Activated naive CD8-positive, alpha-beta T cell treated with anti-CD3 and anti-CD28 coated beads, Interleukin-2, amount 50 U/mL, for 24 hours (primary cell): ENCODE data around the gene ZFP36L2.
A peak's percentile ranks its signal among the peaks of the same experiment; 100 is the strongest.
"Not testable (repeated sequence)": the region's sequence is repeated elsewhere in the genome, so short reads cannot be mapped to it uniquely, and the experiment has no call there.

Experiments used
- ATAC-seq: fragments of 150-1000 bp; cut with Tn5 transposase; one replicate; pipeline ENCODE4 v1.10.0; 2021
- DNase-seq: peaks from one replicate; pipeline ENCODE4 v3.0.0; 2021
- H3K27ac Mint-ChIP-seq: one replicate; pipeline ENCODE4 v1.8.0; 2021; ENCODE audit warnings: mild to moderate bottlenecking, mixed read lengths
- H3K27me3 Mint-ChIP-seq: one replicate; pipeline ENCODE4 v1.8.0; 2021; ENCODE audit warnings: mixed read lengths
- H3K36me3 Mint-ChIP-seq: one replicate; pipeline ENCODE4 v1.8.0; 2021; ENCODE audit warnings: low read depth, mixed read lengths
- H3K4me1 Mint-ChIP-seq: one replicate; pipeline ENCODE4 v1.8.0; 2021; ENCODE audit warnings: mixed read lengths
- H3K4me3 Mint-ChIP-seq: one replicate; pipeline ENCODE4 v1.8.0; 2021; ENCODE audit warnings: mild to moderate bottlenecking, moderate library complexity, mixed read lengths
- H3K9me3 Mint-ChIP-seq: one replicate; pipeline ENCODE4 v1.8.0; 2021; ENCODE audit warnings: mixed read lengths

Gene ZFP36L2

DNA sequence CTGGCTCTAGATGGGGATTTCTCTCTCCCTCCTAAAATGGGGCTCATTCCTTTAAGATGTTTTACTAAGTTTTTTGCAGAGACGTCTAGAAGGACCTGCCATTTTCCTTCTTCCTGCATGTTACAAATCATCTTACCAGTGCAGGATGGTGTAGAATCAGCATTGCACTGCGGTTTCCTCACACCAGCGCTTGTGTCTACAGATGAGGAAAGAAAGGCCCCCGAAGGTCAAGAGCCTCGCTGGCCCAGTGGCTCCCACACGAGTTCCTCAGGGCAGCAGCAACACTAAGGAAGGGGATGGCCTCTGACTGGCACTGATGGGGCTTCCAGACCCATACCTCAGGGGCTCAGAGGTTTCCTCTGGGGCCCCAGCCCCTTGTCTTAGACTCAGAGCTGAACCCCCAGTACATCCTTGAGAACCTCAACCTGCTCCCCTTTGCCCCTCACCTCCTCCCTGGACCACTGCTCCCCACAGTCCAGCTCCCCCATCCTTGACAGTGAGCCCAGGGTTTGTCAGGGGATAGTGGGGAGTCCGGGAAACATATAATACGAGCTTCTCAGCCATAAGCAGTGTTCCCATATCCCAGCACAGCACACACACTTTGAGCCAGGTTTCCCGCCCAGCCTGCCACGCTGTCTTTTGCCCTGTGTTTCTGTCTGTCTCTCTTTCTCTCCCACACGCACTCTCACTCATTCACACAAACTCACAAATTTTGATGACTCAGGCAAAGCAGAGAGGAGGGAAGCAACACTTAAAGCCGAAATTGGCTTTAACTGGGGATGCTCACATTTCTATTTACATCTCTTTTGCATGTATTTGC lies 29.4 kb downstream of the ZFP36L2 start:
- Mint-ChIP-seq H3K27ac (peak overlapping the region; percentile 80), H3K4me1 (peaks cover 58% of the 10 kb centered on the region), H3K9me3 (no peaks in the 10 kb centered on the region), H3K4me3 (peak overlapping the region; percentile 17), H3K27me3 (no peaks in the 10 kb centered on the region), H3K36me3 (no peaks in the 10 kb centered on the region)
- ATAC-seq (no peak), DNase-seq (no peak)

DNA sequence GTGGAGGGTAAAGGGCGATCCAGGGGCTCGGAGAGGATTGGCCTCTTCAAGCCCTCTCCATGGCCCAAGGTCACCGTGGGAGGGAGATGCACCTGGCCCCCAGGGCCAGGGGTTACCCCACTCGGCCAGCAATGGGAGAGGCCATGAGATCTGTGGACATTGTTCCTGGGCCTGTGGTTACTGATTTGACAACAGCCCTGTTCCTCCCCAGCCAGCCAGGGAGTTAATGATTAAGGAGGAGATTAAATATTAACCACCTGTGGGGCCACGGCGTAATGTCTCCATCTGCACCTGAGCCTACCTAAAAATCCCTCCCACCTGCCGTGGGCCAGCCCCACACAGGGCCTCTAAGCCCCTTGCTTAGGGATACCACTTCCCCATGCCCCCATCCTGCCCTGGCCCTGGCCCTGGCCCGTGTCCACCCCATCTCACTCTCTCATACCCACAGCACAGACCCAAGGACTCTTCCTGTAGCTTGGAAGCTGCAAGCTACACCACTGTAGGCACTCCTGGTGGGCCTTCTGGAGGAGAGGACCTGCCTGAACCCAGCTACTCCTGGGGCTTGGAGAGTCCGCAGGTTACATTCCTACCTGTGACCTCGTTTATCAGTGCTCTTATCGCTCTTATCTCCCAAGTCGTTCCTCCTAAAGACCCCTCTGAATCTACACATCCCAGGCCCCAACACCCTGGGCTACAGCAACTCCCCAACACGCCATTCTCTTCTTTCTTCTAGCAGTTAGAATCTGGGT lies 32.1 kb downstream of the ZFP36L2 start:
- Mint-ChIP-seq H3K27me3 (no peaks in the 10 kb centered on the region), H3K9me3 (no peaks in the 10 kb centered on the region), H3K27ac (peak overlapping the region; percentile 92), H3K4me1 (peaks cover 63% of the 10 kb centered on the region), H3K4me3 (peak overlapping the region; percentile 75), H3K36me3 (no peaks in the 10 kb centered on the region)
- ATAC-seq, result no peak
- DNase-seq, result no peak

DNA sequence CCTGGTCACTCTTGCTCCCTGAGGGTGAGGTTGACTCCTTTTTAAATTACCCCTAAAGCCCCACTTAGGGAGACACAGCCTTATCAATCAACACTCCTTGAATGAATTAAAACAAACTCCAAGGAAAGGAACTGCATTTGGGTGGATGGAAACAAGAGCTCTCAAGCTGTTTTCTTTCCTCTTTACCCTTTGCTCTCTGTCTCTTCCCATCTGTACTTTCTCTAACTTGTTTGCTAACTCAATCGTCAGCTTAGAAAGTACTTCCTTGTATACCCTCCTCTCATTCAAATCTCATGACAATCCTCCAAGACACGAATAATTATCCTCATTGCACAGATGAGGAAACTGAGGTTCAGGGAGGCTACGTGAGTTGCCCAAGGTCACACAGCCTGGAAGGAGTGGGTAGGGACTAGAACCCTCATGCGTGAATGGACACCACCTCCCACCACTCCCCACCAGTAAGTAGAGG lies 32.7 kb downstream of the ZFP36L2 start:
- Mint-ChIP-seq H3K9me3 (no peaks in the 10 kb centered on the region), H3K4me3 (peak overlapping the region; percentile 39), H3K4me1 (peaks cover 62% of the 10 kb centered on the region), H3K27ac (peak overlapping the region; percentile 92), H3K27me3 (no peaks in the 10 kb centered on the region), H3K36me3 (no peaks in the 10 kb centered on the region)
- ATAC-seq, result no peak
- DNase-seq, result no peak

DNA sequence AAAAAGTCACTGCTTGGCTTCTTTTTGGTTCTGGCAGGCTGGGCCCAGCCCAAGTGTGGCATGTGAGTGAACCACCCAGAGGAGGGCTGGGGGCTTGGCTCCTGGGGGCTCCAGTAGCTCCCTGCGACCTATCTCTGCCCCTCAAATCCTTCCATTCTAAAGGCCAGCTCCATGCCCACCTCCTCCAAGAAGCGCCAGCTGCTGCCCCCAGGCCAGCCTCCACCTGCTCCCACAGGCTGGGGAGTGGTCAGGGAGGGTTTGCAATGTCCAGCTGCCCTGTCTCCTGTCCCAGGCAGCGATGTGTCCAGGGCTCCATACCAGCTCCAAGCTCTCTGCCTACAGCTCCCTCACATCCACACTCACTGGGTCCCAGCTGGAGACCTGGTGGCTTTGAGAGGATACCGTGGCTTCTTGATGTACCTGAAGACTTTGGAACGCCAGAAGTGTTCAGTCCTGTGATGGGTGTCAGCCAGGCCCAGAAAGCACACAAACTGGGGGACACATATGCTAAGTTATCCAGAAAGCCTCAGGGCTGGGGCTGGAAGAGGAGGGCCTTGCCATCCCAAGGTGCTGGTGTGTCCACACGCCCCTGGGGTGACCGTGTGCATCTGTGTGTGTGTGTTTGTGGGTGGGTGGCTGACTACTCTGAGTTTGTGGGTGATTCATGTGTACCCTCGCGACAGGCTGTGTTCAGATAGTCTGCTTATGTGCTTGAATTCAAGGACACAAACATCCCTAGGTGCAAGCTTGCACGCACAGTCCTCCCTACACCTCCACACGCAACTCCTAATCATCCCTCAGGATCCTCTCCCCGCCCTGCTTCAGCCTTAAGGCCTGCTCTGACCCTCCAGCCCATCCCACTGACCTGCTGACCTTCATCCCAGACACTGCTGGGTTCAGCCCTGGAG lies 33.4 kb downstream of the ZFP36L2 start:
- H3K4me3 Mint-ChIP-seq, result peak overlapping the region; percentile 39
- H3K4me1 Mint-ChIP-seq, result peaks cover 59% of the 10 kb centered on the region

DNA sequence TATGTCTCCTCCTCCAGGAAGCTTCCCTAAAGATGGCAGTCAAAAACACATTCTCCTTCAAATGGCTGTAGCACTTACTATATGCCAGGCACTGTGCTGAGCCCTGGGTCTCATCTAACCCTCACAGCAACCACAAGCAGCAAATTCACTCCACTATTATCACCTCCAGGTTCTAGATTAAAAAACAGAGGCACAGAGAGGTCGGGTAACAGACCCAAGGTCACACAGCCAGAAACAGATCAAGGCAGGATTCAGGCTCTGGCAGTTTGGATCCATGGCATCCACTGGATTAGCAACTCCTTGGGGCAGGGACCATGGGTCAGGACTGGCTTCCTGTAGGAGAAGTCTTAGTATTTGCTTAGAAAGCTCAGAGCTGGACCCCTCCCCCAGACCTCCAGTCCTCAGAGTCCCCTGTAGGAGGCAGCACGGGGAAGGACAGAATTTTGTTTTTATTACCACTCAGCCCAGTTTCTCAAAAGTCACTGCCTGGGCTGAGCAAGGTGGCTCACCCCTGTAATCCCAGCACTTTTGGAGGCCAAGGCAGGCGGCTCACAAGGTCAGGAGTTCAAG lies 34.4 kb downstream of the ZFP36L2 start:
- no peak overlapping the region for H3K4me3 Mint-ChIP-seq
- H3K36me3 Mint-ChIP-seq, result no peaks in the 10 kb centered on the region
- H3K9me3 Mint-ChIP-seq, result no peaks in the 10 kb centered on the region
- no peaks in the 10 kb centered on the region for H3K27me3 Mint-ChIP-seq
- ATAC-seq (no peak), DNase-seq (no peak)
- H3K4me1 Mint-ChIP-seq, result peaks cover 63% of the 10 kb centered on the region
- no peak overlapping the region for H3K27ac Mint-ChIP-seq

More for the DNA sequence above, 33.4 kb downstream of the ZFP36L2 start:
- Mint-ChIP-seq H3K36me3 (no peaks in the 10 kb centered on the region), H3K27ac (peak overlapping the region; percentile 92), H3K9me3 (no peaks in the 10 kb centered on the region), H3K27me3 (no peaks in the 10 kb centered on the region)
- ATAC-seq (no peak), DNase-seq (no peak)

DNA sequence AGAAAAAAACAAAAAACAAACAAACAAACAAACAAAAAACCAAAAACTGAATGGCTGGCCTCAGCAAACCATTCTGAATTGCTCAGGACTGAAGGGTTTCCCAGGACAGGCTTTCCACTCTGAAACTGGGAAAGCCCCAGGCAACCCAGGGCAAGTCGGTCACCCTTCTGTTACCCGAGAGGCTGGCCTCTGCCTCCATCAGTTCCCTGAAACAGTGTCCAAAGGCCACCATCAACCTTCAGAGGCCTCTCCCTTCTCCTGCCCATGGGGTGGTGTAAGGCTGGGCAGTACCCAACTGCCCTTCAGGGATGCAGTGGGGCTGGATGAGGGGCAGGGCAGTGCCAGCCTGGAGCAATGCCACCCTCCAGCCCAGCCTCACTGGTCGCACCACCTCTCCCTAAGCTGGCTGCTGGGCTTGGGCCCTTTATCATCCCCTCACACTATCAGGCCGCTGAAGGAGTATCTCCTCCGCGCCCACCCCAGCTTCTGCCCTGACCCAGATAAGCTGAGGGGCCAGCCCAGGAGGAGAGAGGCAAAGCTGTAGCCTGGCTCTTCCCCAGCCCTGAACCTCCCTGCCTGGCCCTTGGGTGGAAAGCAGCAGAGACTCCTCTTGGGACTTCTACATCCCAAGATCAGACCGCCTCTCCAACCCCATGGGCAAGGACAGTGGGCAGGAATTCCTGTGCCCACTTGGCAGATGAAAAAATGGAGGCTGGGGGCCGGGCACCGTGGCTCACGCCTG lies 35.9 kb downstream of the ZFP36L2 start:
- H3K4me1 Mint-ChIP-seq, result peaks cover 63% of the 10 kb centered on the region
- DNase-seq (no peak), ATAC-seq (no peak)
- H3K36me3 Mint-ChIP-seq, result no peaks in the 10 kb centered on the region
- H3K4me3 Mint-ChIP-seq, result no peak overlapping the region
- H3K27ac Mint-ChIP-seq, result no peak overlapping the region
- no peaks in the 10 kb centered on the region for H3K27me3 Mint-ChIP-seq
- no peaks in the 10 kb centered on the region for H3K9me3 Mint-ChIP-seq

DNA sequence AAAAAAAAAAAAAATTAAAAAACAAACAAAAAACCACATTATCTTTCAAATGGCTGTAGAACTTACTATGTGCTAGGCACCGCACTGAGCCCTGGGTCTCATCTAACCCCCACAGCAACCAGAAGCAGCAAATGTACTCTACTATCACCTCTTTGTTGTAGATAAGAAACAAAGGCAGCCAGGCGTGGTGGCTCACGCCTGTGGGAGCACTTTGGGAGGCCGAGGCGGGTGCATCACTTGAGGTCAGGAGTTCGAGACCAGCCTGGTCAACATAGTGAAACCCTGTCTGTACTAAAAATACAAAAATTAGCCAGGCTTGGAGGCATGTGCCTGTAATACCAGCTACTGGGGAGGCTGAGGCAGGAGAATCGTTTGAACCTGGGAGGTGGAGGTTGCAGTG lies 36.5 kb downstream of the ZFP36L2 start:
- H3K4me3 Mint-ChIP-seq, ATAC-seq, H3K36me3 Mint-ChIP-seq, H3K27ac Mint-ChIP-seq, H3K27me3 Mint-ChIP-seq, DNase-seq, H3K9me3 Mint-ChIP-seq: not testable (repeated sequence)
- H3K4me1 Mint-ChIP-seq, result peaks cover 64% of the 10 kb centered on the region

DNA sequence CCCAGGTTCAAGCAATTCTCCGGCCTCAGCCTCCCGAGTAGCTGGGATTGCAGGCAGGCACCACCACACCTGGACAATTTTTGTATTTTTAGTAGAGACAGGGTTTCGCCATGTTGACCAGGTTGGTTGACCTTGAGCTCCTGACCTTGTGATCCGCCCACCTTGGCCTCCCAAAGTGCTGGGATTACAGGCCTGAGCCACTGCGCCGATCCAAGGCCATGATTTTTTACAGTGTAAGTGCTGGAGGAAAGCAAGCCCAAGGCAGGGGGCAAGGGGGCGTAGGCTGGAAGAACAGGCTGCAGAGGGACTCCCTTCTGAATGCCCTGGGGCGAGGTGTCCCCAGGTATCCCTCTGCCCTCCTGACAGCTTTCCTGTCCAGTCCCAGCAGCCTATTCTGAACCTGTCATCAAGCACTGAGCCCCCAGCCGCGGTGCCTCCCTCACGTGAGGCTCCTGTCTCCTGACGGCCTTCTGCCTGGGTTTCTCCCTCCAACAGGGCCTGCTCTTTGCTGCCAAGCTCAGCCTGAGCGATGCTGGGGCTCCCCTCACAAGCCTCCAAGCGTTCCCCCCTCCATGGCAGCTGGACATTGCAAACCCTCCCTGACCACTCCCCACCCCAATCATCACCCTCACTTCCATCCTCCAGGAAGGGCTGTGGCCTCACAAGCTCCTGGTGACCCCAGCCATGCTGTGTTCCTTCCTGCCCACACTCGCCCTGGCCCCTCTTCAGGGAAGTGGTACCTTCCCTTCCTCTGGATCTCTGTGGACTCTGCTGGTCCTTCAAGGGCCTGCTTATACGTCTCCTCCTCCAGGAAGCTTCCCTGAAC lies 37.6 kb downstream of the ZFP36L2 start:
- H3K36me3 Mint-ChIP-seq, result no peaks in the 10 kb centered on the region
- no peaks in the 10 kb centered on the region for H3K27me3 Mint-ChIP-seq
- no peaks in the 10 kb centered on the region for H3K9me3 Mint-ChIP-seq
- no peak overlapping the region for H3K4me3 Mint-ChIP-seq
- DNase-seq (no peak), ATAC-seq (no peak)
- peak overlapping the region; percentile 18 for H3K27ac Mint-ChIP-seq
- H3K4me1 Mint-ChIP-seq, result peaks cover 64% of the 10 kb centered on the region

DNA sequence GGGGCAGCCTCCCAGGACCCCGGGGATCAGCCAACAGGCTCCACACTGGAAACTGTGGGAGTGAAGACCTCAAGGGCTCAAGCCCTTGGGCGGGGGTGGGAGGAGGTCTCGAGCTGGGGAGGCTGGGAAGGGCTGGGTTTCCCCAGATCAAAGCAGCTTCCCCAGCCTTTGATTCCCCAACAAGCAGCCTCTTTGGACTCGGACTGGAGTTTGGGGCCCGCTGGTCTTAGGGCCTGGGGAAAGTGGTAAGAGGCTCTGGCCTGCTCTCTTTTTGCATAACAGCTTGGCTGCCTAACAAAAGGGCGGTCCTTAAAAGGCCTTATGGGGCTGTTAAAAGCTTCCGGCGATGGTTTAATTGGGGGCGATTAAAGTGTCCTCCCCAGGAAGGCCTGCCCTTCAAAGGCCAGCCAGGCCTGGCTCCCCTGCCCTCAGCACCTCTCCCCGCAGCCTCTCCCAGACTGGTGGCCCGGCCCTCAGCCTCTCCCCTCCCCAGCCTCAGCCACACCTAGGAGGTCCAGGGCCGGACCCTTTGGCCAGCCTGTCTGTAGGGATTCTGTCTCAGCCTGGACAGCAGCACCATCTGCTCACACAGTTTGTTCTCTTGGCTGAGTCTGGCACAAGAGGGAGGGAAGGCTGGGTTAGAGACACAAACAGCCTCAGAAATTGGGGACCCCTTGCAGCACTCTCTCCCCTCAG lies 39.6 kb downstream of the ZFP36L2 start:
- no peaks in the 10 kb centered on the region for H3K27me3 Mint-ChIP-seq
- H3K4me3 Mint-ChIP-seq, result no peak overlapping the region
- ATAC-seq (no peak), DNase-seq (no peak)
- no peak overlapping the region for H3K27ac Mint-ChIP-seq
- H3K36me3 Mint-ChIP-seq, result no peaks in the 10 kb centered on the region
- H3K4me1 Mint-ChIP-seq, result peaks cover 50% of the 10 kb centered on the region
- no peaks in the 10 kb centered on the region for H3K9me3 Mint-ChIP-seq

DNA sequence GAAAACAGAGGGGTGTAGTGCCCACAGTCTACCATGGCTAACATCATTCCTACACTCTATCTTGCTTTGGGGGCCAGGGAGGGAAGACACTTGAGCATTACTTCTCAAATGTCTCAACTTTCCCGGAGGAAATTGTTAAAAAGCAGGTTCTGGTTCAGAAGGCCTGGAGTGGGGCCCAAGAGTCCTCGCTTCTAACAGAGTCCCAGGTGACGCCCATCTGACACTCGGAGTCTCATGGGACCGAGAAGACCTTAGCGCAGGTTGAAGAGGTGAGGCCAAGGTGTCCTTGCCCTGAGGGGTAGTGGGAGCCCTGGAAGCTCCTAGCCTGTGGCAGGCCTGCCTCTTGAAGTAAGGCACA lies 40.1 kb downstream of the ZFP36L2 start:
- Mint-ChIP-seq H3K27me3 (no peaks in the 10 kb centered on the region), H3K4me1 (peaks cover 47% of the 10 kb centered on the region)
- ATAC-seq, result no peak

DNA sequence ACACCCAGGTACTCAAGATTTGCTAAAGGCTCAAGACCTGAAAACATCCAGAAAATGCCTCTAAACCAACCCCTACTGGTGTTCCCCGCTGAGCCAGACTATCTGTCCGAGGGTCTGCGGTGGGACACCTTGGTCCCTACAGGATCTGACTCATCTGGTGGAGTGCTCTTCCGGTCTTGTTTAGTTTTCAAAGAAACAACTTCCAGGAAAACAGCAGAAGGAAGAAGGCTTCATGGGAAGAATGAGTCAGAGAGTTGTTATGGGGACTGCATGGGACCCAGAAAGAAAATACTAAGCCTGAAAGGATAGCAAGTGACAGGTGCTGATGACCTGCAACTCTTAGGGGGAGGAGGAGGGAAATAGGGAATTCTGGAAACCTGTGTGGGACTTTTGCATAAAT lies 41.3 kb downstream of the ZFP36L2 start:
- no peak for ATAC-seq
- DNase-seq, result no peak
- H3K4me1 Mint-ChIP-seq, result peaks cover 51% of the 10 kb centered on the region
- no peaks in the 10 kb centered on the region for H3K9me3 Mint-ChIP-seq
- no peak overlapping the region for H3K4me3 Mint-ChIP-seq
- H3K36me3 Mint-ChIP-seq, result no peaks in the 10 kb centered on the region
- no peaks in the 10 kb centered on the region for H3K27me3 Mint-ChIP-seq
- H3K27ac Mint-ChIP-seq, result peak overlapping the region; percentile 87

More for the DNA sequence above, 40.1 kb downstream of the ZFP36L2 start:
- no peak overlapping the region for H3K27ac Mint-ChIP-seq
- DNase-seq, result no peak
- H3K36me3 Mint-ChIP-seq, result no peaks in the 10 kb centered on the region
- no peak overlapping the region for H3K4me3 Mint-ChIP-seq
- H3K9me3 Mint-ChIP-seq, result no peaks in the 10 kb centered on the region

DNA sequence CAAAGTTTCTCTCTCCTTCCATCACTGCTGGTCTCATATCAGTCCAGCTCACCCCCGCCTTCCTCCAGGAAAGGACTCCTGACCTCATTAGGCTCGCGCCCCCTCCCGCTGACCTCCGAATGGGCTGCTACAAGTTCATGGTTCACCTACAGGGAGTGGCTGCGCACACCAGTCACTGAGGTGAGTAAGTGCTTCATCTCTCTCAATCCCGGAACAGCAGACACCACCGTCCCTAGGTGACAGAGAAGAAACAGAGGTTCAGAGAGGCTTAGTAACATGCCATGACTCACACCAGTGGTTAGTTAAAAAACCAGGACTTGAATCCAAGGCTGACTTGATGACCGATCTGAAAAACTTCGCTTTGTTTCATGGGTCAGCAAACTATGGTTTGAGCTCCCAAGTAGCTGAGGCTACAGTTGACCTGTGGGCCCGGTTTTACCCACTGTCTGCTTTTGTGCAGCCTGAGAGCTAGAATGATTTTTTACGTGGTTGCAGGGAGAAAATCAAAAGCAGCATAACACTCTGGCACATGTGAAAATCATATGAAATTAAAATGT lies 42.0 kb downstream of the ZFP36L2 start:
- Mint-ChIP-seq H3K27ac (peak overlapping the region; percentile 87), H3K36me3 (no peaks in the 10 kb centered on the region), H3K9me3 (no peaks in the 10 kb centered on the region), H3K27me3 (no peaks in the 10 kb centered on the region), H3K4me1 (peaks cover 51% of the 10 kb centered on the region), H3K4me3 (peak overlapping the region; percentile 6)
- ATAC-seq (peak; percentile 100), DNase-seq (peak; percentile 58)
